HG02623 (cell line): Measurements from ENCODE around the gene S1PR5.
"Not testable (repeated sequence)": the region's sequence is repeated elsewhere in the genome, so short reads cannot be mapped to it uniquely, and the experiment has no call there.

Source experiments
- ATAC-seq: cut with Tn5 transposase; IDR thresholded peaks from one replicate; pipeline ENCODE4 v1.9.1; 2021; ENCODE audit warnings: moderate library complexity; ENCODE audit not compliant: unreplicated experiment

S1PR5 gene

GRCh38 chr19:10544753-10545251 lies 27.6 kb upstream of the S1PR5 start:
- ATAC-seq, result no peak

- no peak for ATAC-seq
Measured at GRCh38 chr19:10544242-10544752, 27.1 kb upstream of the S1PR5 start.

- ATAC-seq, result peak; percentile 73
Measured at GRCh38 chr19:10543420-10544241, 26.4 kb upstream of the S1PR5 start, which contains the start of gene ATG4D. ATG4D (plus strand) TSS chr19:10543904; CDS start chr19:10544091, 187 bp downstream.

GRCh38 chr19:10543059-10543419 lies 25.8 kb upstream of the S1PR5 start:
- no peak for ATAC-seq

GRCh38 chr19:10539016-10539415 lies 21.8 kb upstream of the S1PR5 start:
- ATAC-seq, result not testable (repeated sequence)

- no peak for ATAC-seq
Measured at GRCh38 chr19:10538204-10538983, 21.1 kb upstream of the S1PR5 start.

- no peak for ATAC-seq
Measured at GRCh38 chr19:10537668-10538067, 20.4 kb upstream of the S1PR5 start.

GRCh38 chr19:10535613-10536012 lies 18.4 kb upstream of the S1PR5 start:
- ATAC-seq, result no peak

GRCh38 chr19:10533646-10534386 lies 16.6 kb upstream of the S1PR5 start:
- ATAC-seq, result no peak

- ATAC-seq, result no peak
Measured at GRCh38 chr19:10532457-10532856, 15.2 kb upstream of the S1PR5 start.

GRCh38 chr19:10526887-10527286 lies 9.6 kb upstream of the S1PR5 start:
- not testable (repeated sequence) for ATAC-seq

- no peak for ATAC-seq
Measured at GRCh38 chr19:10525636-10526035, 8.4 kb upstream of the S1PR5 start.

- no peak for ATAC-seq
Measured at GRCh38 chr19:10523135-10523636, 5.9 kb upstream of the S1PR5 start.

GRCh38 chr19:10521461-10522171 lies 4.4 kb upstream of the S1PR5 start:
- no peak for ATAC-seq

- no peak for ATAC-seq
Measured at GRCh38 chr19:10520652-10521318, 3.5 kb upstream of the S1PR5 start.

GRCh38 chr19:10519421-10519820 lies 2.2 kb upstream of the S1PR5 start:
- ATAC-seq, result no peak

GRCh38 chr19:10518444-10519361 lies 1.5 kb upstream of the S1PR5 start:
- no peak for ATAC-seq

- ATAC-seq, result no peak
Measured at GRCh38 chr19:10517760-10518443, 655 bp upstream of the S1PR5 start.
